ENCODE results near the gene NR6A1.

- TF ChIP-seq ZNF274 (IDR thresholded peaks at IDR 0.05; ENCODE audit: low read depth, low read length), result no peak
- TF ChIP-seq SUZ12 (IDR thresholded peaks at IDR 0.05; ENCODE audit: extremely low read depth, insufficient read depth, insufficient read length), result no peak
- TF ChIP-seq YY1 (IDR thresholded peaks at IDR 0.05; ENCODE audit: insufficient read depth, insufficient read length), result no peak
Measured at GRCh38 chr9:124680049-124680448, 91.1 kb downstream of the NR6A1 start.
